HL-60 (cell line): Measurements from ENCODE around the gene SLC7A6.

Source experiments
- DNase-seq, 2 experiments: peaks; one replicate each; pipeline ENCODE4 v3.0.0-alpha.2; 2010 to 2020; ENCODE audit warnings: low read depth in 1 of 2, low spot score in 1 of 2
- H3K27ac ChIP-seq: fragments of 250-450 bp; sonication (Bioruptor Pico); replicated peaks from 2 replicates; pipeline ENCODE4 v1.5.1; 2020; ENCODE audit warnings: mild to moderate bottlenecking, moderate library complexity
- H3K27me3 ChIP-seq: fragments of 250-450 bp; sonication (Bioruptor Pico); 2 replicates; pipeline ENCODE4 v1.5.1; 2021; ENCODE audit warnings: mild to moderate bottlenecking, moderate library complexity; ENCODE audit not compliant: insufficient read depth, poor library complexity, severe bottlenecking
- H3K4me3 ChIP-seq: replicated peaks from 2 replicates; pipeline ENCODE4 v1.5.1; 2011; ENCODE audit warnings: mild to moderate bottlenecking, control low read depth, low read length; ENCODE audit not compliant: insufficient read depth
- GABPA ChIP-seq: IDR thresholded peaks from 2 replicates; pipeline ENCODE4 v1.6.1; 2012; ENCODE audit warnings: low read depth
- POLR2AphosphoS5 ChIP-seq: IDR thresholded peaks from 2 replicates; pipeline ENCODE4 v1.6.1; 2012; ENCODE audit warnings: low read depth
- SPI1 ChIP-seq: IDR thresholded peaks from 2 replicates; pipeline ENCODE4 v1.6.1; 2012; ENCODE audit warnings: low read depth, mild to moderate bottlenecking, borderline replicate concordance
- TF ChIP-seq, protein P1 (sequence below): IDR thresholded peaks from 2 replicates; pipeline ENCODE4 v1.6.1; 2012; ENCODE audit warnings: low read depth; ENCODE audit not compliant: insufficient replicate concordance
- TF ChIP-seq, protein P2 (sequence below): IDR thresholded peaks from one replicate; pipeline ENCODE4 v1.5.1; 2011; ENCODE audit warnings: low read length, control low read depth, inconsistent platforms; ENCODE audit not compliant: insufficient read depth

The SLC7A6 gene

DNA sequence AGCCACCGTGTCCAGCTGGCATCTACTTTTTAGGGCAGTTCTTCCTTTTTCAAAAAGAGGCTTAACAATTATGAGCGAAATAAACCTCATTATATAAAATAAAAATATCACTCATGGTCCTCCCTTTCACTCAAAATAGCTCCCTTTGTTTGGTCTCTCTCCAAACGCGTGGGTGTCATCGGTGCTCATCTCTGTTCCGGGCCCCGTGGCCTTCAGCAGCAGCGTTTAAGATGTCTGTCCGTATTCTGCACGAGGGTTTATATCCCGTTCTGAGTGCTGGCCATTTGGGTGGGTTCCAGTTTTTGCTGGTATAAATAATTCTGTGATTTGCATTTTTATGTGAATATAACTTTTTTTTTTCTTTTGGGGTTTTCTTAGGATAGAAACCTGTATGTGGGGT is 79.9 kb downstream of the SLC7A6 start:
- no peaks in the 10 kb centered on the region for H3K27me3 ChIP-seq
- no peak for TF ChIP-seq POLR2AphosphoS5
- TF ChIP-seq, protein P1, sequence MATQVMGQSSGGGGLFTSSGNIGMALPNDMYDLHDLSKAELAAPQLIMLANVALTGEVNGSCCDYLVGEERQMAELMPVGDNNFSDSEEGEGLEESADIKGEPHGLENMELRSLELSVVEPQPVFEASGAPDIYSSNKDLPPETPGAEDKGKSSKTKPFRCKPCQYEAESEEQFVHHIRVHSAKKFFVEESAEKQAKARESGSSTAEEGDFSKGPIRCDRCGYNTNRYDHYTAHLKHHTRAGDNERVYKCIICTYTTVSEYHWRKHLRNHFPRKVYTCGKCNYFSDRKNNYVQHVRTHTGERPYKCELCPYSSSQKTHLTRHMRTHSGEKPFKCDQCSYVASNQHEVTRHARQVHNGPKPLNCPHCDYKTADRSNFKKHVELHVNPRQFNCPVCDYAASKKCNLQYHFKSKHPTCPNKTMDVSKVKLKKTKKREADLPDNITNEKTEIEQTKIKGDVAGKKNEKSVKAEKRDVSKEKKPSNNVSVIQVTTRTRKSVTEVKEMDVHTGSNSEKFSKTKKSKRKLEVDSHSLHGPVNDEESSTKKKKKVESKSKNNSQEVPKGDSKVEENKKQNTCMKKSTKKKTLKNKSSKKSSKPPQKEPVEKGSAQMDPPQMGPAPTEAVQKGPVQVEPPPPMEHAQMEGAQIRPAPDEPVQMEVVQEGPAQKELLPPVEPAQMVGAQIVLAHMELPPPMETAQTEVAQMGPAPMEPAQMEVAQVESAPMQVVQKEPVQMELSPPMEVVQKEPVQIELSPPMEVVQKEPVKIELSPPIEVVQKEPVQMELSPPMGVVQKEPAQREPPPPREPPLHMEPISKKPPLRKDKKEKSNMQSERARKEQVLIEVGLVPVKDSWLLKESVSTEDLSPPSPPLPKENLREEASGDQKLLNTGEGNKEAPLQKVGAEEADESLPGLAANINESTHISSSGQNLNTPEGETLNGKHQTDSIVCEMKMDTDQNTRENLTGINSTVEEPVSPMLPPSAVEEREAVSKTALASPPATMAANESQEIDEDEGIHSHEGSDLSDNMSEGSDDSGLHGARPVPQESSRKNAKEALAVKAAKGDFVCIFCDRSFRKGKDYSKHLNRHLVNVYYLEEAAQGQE: no peak
- no peak for TF ChIP-seq GABPA
- TF ChIP-seq SPI1: no peak
- TF ChIP-seq, protein P2, sequence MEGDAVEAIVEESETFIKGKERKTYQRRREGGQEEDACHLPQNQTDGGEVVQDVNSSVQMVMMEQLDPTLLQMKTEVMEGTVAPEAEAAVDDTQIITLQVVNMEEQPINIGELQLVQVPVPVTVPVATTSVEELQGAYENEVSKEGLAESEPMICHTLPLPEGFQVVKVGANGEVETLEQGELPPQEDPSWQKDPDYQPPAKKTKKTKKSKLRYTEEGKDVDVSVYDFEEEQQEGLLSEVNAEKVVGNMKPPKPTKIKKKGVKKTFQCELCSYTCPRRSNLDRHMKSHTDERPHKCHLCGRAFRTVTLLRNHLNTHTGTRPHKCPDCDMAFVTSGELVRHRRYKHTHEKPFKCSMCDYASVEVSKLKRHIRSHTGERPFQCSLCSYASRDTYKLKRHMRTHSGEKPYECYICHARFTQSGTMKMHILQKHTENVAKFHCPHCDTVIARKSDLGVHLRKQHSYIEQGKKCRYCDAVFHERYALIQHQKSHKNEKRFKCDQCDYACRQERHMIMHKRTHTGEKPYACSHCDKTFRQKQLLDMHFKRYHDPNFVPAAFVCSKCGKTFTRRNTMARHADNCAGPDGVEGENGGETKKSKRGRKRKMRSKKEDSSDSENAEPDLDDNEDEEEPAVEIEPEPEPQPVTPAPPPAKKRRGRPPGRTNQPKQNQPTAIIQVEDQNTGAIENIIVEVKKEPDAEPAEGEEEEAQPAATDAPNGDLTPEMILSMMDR: no peak
- no peak for DNase-seq
- H3K27ac ChIP-seq: no peak overlapping the region
- H3K4me3 ChIP-seq: no peak overlapping the region

DNA sequence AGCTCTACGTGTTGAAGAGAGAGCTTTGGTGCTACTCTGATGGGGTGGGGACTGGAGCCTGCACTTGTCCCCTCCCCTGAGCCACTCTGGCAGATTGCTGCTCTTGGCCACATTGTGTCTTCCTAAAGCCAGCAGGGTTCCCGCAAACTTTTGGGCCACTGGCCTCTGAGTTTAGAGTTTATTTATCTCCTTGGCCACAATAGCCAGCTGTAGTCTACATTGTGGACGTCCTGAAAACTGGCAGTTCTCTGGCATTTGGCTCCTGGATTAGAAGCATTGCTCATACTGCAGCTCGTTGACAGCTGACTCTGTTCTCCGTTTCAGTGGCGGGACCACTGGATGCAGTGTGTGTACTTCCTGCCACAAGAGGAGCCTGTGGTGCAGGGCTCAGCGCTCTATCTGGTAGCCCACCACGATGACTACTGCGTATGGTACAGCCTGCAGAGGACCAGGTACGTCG is 81.1 kb downstream of the SLC7A6 start:
- no peak for TF ChIP-seq GABPA
- TF ChIP-seq POLR2AphosphoS5: no peak
- no peak for TF ChIP-seq SPI1
- Histone ChIP-seq H3K27me3 (no peaks in the 10 kb centered on the region), H3K4me3 (no peak overlapping the region), H3K27ac (no peak overlapping the region)
- DNase-seq: no peak

DNA sequence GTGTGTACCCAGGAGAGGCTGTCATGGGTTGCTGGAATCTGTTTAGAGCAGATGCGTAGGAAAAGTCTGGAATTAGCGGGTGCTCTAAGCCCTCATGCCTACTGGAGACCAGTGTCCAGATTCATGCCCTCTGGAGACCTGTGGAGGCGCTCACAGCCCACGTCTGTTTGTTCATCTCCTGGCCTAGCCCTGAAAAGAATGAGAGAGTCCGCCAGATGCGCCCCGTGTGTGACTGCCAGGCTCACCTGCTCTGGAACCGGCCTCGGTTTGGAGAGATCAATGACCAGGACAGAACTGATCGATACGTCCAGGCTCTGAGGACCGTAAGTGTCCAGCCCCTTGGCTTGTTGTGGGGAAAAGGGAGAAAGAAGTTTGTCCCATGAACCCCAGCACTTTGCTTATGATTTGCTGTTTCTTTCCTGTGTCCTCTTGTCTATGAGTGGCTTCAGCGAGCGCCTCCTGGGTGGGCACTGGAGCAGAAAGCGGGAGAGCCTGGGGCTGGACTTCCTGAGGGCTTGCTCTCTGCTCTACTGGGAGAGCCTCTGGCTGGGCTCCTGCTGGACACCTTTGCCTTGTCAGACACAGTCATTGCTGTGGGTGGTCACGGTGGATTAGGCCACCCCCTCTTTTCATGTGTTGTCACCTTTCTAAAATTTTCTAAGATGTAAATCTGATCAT is 81.8 kb downstream of the SLC7A6 start:
- H3K4me3 ChIP-seq: no peak overlapping the region
- no peak for DNase-seq
- TF ChIP-seq, protein P1: no peak
- no peak for TF ChIP-seq SPI1
- TF ChIP-seq GABPA: no peak
- TF ChIP-seq POLR2AphosphoS5: no peak
- TF ChIP-seq, protein P2: no peak
- H3K27ac ChIP-seq: no peak overlapping the region
- H3K27me3 ChIP-seq: no peaks in the 10 kb centered on the region

DNA sequence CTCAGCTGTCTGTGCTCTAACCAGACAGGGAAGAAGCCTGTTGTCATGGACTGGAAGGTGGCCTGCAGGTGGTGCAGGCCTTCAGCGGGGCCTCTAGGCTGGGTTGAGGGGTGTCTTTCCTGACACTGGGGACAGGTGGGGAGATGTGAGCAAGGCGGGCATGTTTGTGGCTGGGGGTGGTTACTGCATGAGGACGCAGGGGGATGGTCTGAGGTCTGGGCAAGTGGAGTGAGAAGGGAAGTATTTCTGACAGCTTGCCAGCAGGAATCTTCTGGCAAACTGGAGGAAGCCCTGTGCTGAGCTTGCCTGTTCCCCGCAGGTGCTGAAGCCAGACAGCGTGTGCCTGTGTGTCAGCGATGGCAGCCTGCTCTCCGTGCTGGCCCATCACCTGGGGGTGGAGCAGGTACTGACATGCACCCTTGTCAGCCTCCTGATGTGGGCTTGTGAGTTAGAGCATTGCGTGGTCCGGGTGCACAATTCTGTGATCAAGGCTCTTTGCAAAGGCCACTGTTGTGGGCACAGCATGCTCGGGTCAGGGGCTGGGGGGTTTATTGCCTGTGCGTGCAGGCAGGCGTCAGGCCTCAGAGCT is 82.7 kb downstream of the SLC7A6 start:
- DNase-seq: no peak
- TF ChIP-seq POLR2AphosphoS5: no peak
- TF ChIP-seq SPI1: no peak
- no peak for TF ChIP-seq GABPA
- TF ChIP-seq, protein P1: no peak
- TF ChIP-seq, protein P2: no peak

More for the DNA sequence above, 82.7 kb downstream of the SLC7A6 start:
- Histone ChIP-seq H3K27me3 (no peaks in the 10 kb centered on the region), H3K4me3 (no peak overlapping the region), H3K27ac (no peak overlapping the region)
